ENCODE data around the gene GPR161. TPM values are rescaled to one million over a fixed set of nuclear protein-coding genes. Genes with fewer than 3 reads are reported as not detected.
A peak's percentile ranks its signal among the peaks of the same experiment; 100 is the strongest.

GPR161 gene
- total RNA-seq, 1 donor from 2014 or later, result 16.3 TPM

- Histone ChIP-seq H3K4me1 (peaks cover 6 to 27% of the 10 kb centered on the region in 2 donors), H3K36me3 (peaks cover 0 to 10% of the 10 kb centered on the region in 2 donors), H3K27ac (no peak overlapping the region), H3K9me3 (no peaks in the 10 kb centered on the region), H3K27me3 (no peaks in the 10 kb centered on the region), H3K4me3 (no peak overlapping the region)
- peak in 1 of 2 donors; percentile 50 for DNase-seq (ENCODE audit: low spot score in 2 of 2)
- intact Hi-C loops (cut with DNase I), result loop anchor here (10.0 kb wide), 1 partner anchor 155 kb away; the partner anchor contains the start of genes DCAF6 and MPC2
- TF ChIP-seq, protein P1, sequence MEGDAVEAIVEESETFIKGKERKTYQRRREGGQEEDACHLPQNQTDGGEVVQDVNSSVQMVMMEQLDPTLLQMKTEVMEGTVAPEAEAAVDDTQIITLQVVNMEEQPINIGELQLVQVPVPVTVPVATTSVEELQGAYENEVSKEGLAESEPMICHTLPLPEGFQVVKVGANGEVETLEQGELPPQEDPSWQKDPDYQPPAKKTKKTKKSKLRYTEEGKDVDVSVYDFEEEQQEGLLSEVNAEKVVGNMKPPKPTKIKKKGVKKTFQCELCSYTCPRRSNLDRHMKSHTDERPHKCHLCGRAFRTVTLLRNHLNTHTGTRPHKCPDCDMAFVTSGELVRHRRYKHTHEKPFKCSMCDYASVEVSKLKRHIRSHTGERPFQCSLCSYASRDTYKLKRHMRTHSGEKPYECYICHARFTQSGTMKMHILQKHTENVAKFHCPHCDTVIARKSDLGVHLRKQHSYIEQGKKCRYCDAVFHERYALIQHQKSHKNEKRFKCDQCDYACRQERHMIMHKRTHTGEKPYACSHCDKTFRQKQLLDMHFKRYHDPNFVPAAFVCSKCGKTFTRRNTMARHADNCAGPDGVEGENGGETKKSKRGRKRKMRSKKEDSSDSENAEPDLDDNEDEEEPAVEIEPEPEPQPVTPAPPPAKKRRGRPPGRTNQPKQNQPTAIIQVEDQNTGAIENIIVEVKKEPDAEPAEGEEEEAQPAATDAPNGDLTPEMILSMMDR (IDR thresholded peaks at IDR 0.05), result no peak
Observed at GRCh38 chr1:168089326-168089978, 47.3 kb downstream of the GPR161 start.

GRCh38 chr1:168088511-168089325 is 48.0 kb downstream of the GPR161 start:
- no peaks in the 10 kb centered on the region for H3K27me3 ChIP-seq
- H3K4me3 ChIP-seq, result no peak overlapping the region
- peaks cover 0 to 10% of the 10 kb centered on the region in 2 donors for H3K36me3 ChIP-seq
- H3K4me1 ChIP-seq, result peaks cover 6 to 33% of the 10 kb centered on the region in 2 donors
- TF ChIP-seq, protein P1 (IDR thresholded peaks at IDR 0.05), result no peak
- no peaks in the 10 kb centered on the region for H3K9me3 ChIP-seq
- intact Hi-C loops (cut with DNase I), result loop anchor here (10.0 kb wide), 1 partner anchor 154 kb away; the partner anchor contains the start of genes DCAF6 and MPC2
- H3K27ac ChIP-seq, result no peak overlapping the region
- DNase-seq (ENCODE audit: low spot score in 2 of 2), result peak in 1 of 2 donors; percentile 44

- Histone ChIP-seq H3K4me1 (peaks cover 6 to 28% of the 10 kb centered on the region in 2 donors), H3K27ac (no peak overlapping the region), H3K4me3 (no peak overlapping the region), H3K36me3 (peaks cover 0 to 10% of the 10 kb centered on the region in 2 donors), H3K9me3 (no peaks in the 10 kb centered on the region), H3K27me3 (no peaks in the 10 kb centered on the region)
- TF ChIP-seq, protein P1 (IDR thresholded peaks at IDR 0.05), result no peak
- peak in 1 of 2 donors; percentile 42 for DNase-seq (ENCODE audit: low spot score in 2 of 2)
- intact Hi-C loops (cut with DNase I), result loop anchor here (10.0 kb wide), 1 partner anchor 153 kb away; the partner anchor contains the start of genes DCAF6 and MPC2
Observed at GRCh38 chr1:168087696-168088095, 49.0 kb downstream of the GPR161 start.

GRCh38 chr1:168086438-168086837 is 50.3 kb downstream of the GPR161 start:
- H3K27ac ChIP-seq, result peak overlapping the region; percentile 70 to 77

DNA sequence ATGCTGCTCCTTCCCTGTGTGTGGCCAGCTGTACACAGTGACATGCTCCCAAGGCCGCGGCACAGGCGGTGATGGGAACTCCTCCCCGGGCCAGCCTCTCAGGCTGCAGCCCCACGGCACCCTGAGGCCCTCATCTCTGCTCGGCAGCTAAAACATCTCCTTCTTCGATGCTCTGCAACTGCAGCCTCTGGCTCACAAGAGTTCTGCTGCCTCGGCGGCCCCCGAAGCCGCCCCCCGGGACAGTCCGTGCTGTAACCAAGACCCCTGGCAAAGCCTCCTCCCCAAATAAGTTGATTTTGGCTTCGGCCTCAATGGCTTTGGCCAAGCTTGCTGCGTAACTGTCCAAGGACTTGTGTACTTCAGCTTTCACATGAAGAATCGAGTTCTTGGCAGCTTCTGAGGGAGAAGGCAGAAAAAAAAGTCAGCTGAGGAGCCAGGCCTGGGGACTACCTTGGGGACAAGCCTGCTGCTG is 51.3 kb downstream of the GPR161 start:
- Histone ChIP-seq H3K9me3 (no peaks in the 10 kb centered on the region), H3K36me3 (peaks cover 0 to 10% of the 10 kb centered on the region in 2 donors), H3K27ac (peak overlapping the region; percentile 70 to 77), H3K4me1 (peaks cover 6 to 32% of the 10 kb centered on the region in 2 donors), H3K27me3 (no peaks in the 10 kb centered on the region), H3K4me3 (peak overlapping the region; percentile 4 to 35)
- TF ChIP-seq, protein P1 (IDR thresholded peaks at IDR 0.05), result no peak
- peak in 1 of 2 donors; percentile 78 for DNase-seq (ENCODE audit: low spot score in 2 of 2)
- intact Hi-C loops (cut with DNase I), result loop anchor here (1.0 to 10.0 kb wide), 3 partner anchors 37 to 151 kb away; partner anchors contain the start of genes DCAF6 and MPC2

More at GRCh38 chr1:168086438-168086837, 50.3 kb downstream of the GPR161 start:
- peaks cover 6 to 31% of the 10 kb centered on the region in 2 donors for H3K4me1 ChIP-seq
- intact Hi-C loops (cut with DNase I), result loop anchor here (10.0 kb wide), 1 partner anchor 152 kb away; the partner anchor contains the start of genes DCAF6 and MPC2
- H3K9me3 ChIP-seq, result no peaks in the 10 kb centered on the region
- H3K27me3 ChIP-seq, result no peaks in the 10 kb centered on the region
- H3K36me3 ChIP-seq, result peaks cover 0 to 10% of the 10 kb centered on the region in 2 donors
- H3K4me3 ChIP-seq, result no peak overlapping the region
- peak in 1 of 2 donors; percentile 49 for DNase-seq (ENCODE audit: low spot score in 2 of 2)
- TF ChIP-seq, protein P1 (IDR thresholded peaks at IDR 0.05), result no peak
